GM04503 (cell line): ENCODE data around the gene TSPEAR.
"Not testable (repeated sequence)": the region's sequence is repeated elsewhere in the genome, so short reads cannot be mapped to it uniquely, and the experiment has no call there.

Experiments used
- DNase-seq: peaks from one replicate; pipeline ENCODE4 v3.0.0-alpha.2; 2012; ENCODE audit warnings: low read depth

Gene TSPEAR

GRCh38 chr21:44684077-44684476 is 27.3 kb downstream of the TSPEAR start:
- no peak for DNase-seq

GRCh38 chr21:44682580-44683151 is 28.7 kb downstream of the TSPEAR start:
- no peak for DNase-seq

GRCh38 chr21:44681861-44682579 is 29.4 kb downstream of the TSPEAR start, which contains the start of gene KRTAP12-1:
KRTAP12-1 (minus strand) TSS chr21:44682163; CDS start chr21:44682123, 40 bp downstream.
- no peak for DNase-seq

- DNase-seq: no peak
These were observed 30.2 kb downstream of the TSPEAR start for GRCh38 chr21:44681152-44681551.

GRCh38 chr21:44677881-44678280 is 33.5 kb downstream of the TSPEAR start:
- DNase-seq: no peak

- DNase-seq: no peak
These were observed 39.5 kb downstream of the TSPEAR start for GRCh38 chr21:44671911-44672310.

- no peak for DNase-seq
These were observed 40.5 kb downstream of the TSPEAR start for GRCh38 chr21:44670642-44671432.

GRCh38 chr21:44667612-44668011 is 43.8 kb downstream of the TSPEAR start:
- DNase-seq: no peak

GRCh38 chr21:44666401-44667320 is 44.7 kb downstream of the TSPEAR start, which contains the start of gene KRTAP12-2:
KRTAP12-2 (minus strand) TSS chr21:44666927; CDS start chr21:44666886, 41 bp downstream.
- DNase-seq: no peak

GRCh38 chr21:44664691-44665090 is 46.7 kb downstream of the TSPEAR start:
- DNase-seq: no peak

- not testable (repeated sequence) for DNase-seq
These were observed 49.8 kb downstream of the TSPEAR start for GRCh38 chr21:44661567-44661966.

GRCh38 chr21:44658913-44659595 is 52.3 kb downstream of the TSPEAR start:
- no peak for DNase-seq

GRCh38 chr21:44658541-44658910 is 52.8 kb downstream of the TSPEAR start:
- no peak for DNase-seq

GRCh38 chr21:44657635-44658540 is 53.5 kb downstream of the TSPEAR start, which contains the start of gene KRTAP12-3:
KRTAP12-3 (plus strand) TSS chr21:44657932; CDS start chr21:44657980, 48 bp downstream.
- DNase-seq: no peak

- DNase-seq: no peak
These were observed 54.5 kb downstream of the TSPEAR start for GRCh38 chr21:44656868-44657267.

- no peak for DNase-seq
These were observed 56.7 kb downstream of the TSPEAR start, which contains the start of gene KRTAP12-4 for GRCh38 chr21:44654576-44655175. KRTAP12-4 (minus strand) TSS chr21:44654659; CDS start chr21:44654614, 45 bp downstream.

GRCh38 chr21:44653656-44654575 is 57.5 kb downstream of the TSPEAR start:
- no peak for DNase-seq

GRCh38 chr21:44653123-44653522 is 58.2 kb downstream of the TSPEAR start:
- no peak for DNase-seq
